ENCODE data around the gene MDM1. TPM values are rescaled to one million over a fixed set of nuclear protein-coding genes. Genes with fewer than 3 reads are reported as not detected.
A peak's percentile ranks its signal among the peaks of the same experiment; 100 is the strongest.

Gene MDM1
- total and polyA plus RNA-seq, 2 of the 13 experiments (the other 11 are each of a cell fraction or from before 2014, with no cell fraction given), result 4.6 to 15.2 TPM

DNA sequence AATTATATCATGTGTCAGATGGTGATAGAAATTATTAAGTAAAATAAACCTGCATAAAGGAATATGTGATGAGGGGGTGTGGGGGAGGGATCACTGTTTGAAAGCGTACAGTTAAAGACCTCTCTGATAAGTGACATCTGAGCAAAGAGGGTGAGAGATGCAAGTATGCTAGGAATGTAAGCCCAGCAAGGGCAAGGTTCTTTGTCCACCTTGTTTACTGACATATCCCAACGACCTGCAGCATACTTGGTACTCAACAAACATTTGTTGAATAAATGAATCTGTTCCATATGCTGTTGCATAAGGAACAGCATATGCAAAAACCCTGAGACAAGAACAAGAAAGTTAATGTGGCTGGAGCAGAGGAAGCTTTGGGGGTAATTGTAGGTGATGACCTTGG, 12.0 kb upstream of the MDM1 start (continued):
- TF ChIP-seq ZNF335 (CRISPR knock-in tag; IDR thresholded peaks at IDR 0.05) (no peak), ZNF772 (CRISPR knock-in tag; IDR thresholded peaks at IDR 0.05) (no peak), REL (CRISPR knock-in tag; conservative IDR thresholded peaks at IDR 0.05) (no peak), POLR2AphosphoS2 (IDR thresholded peaks at IDR 0.05; ENCODE audit: low read depth, low read length) (no peak), AHR (CRISPR knock-in tag; IDR thresholded peaks at IDR 0.05) (no peak), MTA3 (CRISPR knock-in tag; IDR thresholded peaks at IDR 0.05) (no peak), TBX2 (CRISPR knock-in tag; IDR thresholded peaks at IDR 0.05; ENCODE audit: borderline replicate concordance) (0 out of 2 replicates have a peak, but pooled peaks have one; percentile 33), SOX5 (CRISPR knock-in tag; IDR thresholded peaks at IDR 0.05; ENCODE audit: borderline replicate concordance) (peak; percentile 88), CHCHD3 (CRISPR knock-in tag; IDR thresholded peaks at IDR 0.05) (no peak), MED13 (CRISPR knock-in tag; IDR thresholded peaks at IDR 0.05) (no peak), HNRNPK (IDR thresholded peaks at IDR 0.05; ENCODE audit: low read depth, low read length, poor library complexity, severe bottlenecking) (no peak), SALL2 (CRISPR knock-in tag; IDR thresholded peaks at IDR 0.05) (no peak), FOXJ3 (CRISPR knock-in tag; IDR thresholded peaks at IDR 0.05; ENCODE audit: borderline replicate concordance) (peak; percentile 77; the same call in 1 of the 2 replicates), SRY (CRISPR knock-in tag; IDR thresholded peaks at IDR 0.05) (no peak), GATAD2A (CRISPR knock-in tag; IDR thresholded peaks at IDR 0.05) (peak; percentile 73), EP300 (IDR thresholded peaks at IDR 0.05; ENCODE audit: low read depth in 2 of 2, low read length in 2 of 2) (peak in 1 of 2 experiments; percentile 69; a peak in 2 of 4 replicates), EP300 (CRISPR knock-in tag; IDR thresholded peaks at IDR 0.05; ENCODE audit: borderline replicate concordance) (peak; percentile 40; the same call in 1 of the 2 replicates), ZKSCAN8 (CRISPR knock-in tag; IDR thresholded peaks at IDR 0.05; ENCODE audit: borderline replicate concordance) (peak; percentile 22; the same call in 1 of the 2 replicates), ZNF792 (CRISPR knock-in tag; IDR thresholded peaks at IDR 0.05) (0 out of 2 replicates have a peak, but pooled peaks have one; percentile 40), TAF15 (IDR thresholded peaks at IDR 0.05; ENCODE audit: low read depth, low read length, poor library complexity, severe bottlenecking) (no peak), ZBTB1 (CRISPR knock-in tag; IDR thresholded peaks at IDR 0.05; ENCODE audit: borderline replicate concordance) (no peak), ZNF768 (CRISPR knock-in tag; IDR thresholded peaks at IDR 0.05) (no peak), ZNF180 (CRISPR knock-in tag; IDR thresholded peaks at IDR 0.05; ENCODE audit: borderline replicate concordance, low read depth) (no peak)
- TF ChIP-seq, protein P1, sequence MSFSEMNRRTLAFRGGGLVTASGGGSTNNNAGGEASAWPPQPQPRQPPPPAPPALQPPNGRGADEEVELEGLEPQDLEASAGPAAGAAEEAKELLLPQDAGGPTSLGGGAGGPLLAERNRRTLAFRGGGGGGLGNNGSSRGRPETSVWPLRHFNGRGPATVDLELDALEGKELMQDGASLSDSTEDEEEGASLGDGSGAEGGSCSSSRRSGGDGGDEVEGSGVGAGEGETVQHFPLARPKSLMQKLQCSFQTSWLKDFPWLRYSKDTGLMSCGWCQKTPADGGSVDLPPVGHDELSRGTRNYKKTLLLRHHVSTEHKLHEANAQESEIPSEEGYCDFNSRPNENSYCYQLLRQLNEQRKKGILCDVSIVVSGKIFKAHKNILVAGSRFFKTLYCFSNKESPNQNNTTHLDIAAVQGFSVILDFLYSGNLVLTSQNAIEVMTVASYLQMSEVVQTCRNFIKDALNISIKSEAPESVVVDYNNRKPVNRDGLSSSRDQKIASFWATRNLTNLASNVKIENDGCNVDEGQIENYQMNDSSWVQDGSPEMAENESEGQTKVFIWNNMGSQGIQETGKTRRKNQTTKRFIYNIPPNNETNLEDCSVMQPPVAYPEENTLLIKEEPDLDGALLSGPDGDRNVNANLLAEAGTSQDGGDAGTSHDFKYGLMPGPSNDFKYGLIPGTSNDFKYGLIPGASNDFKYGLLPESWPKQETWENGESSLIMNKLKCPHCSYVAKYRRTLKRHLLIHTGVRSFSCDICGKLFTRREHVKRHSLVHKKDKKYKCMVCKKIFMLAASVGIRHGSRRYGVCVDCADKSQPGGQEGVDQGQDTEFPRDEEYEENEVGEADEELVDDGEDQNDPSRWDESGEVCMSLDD (CRISPR knock-in tag; IDR thresholded peaks at IDR 0.05; ENCODE audit: borderline replicate concordance), result no peak
- TF ChIP-seq, protein P2, sequence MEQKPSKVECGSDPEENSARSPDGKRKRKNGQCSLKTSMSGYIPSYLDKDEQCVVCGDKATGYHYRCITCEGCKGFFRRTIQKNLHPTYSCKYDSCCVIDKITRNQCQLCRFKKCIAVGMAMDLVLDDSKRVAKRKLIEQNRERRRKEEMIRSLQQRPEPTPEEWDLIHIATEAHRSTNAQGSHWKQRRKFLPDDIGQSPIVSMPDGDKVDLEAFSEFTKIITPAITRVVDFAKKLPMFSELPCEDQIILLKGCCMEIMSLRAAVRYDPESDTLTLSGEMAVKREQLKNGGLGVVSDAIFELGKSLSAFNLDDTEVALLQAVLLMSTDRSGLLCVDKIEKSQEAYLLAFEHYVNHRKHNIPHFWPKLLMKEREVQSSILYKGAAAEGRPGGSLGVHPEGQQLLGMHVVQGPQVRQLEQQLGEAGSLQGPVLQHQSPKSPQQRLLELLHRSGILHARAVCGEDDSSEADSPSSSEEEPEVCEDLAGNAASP (CRISPR knock-in tag; IDR thresholded peaks at IDR 0.05; ENCODE audit: borderline replicate concordance), result peak; percentile 33; the same call in 1 of the 2 replicates
- TF ChIP-seq, protein P3, sequence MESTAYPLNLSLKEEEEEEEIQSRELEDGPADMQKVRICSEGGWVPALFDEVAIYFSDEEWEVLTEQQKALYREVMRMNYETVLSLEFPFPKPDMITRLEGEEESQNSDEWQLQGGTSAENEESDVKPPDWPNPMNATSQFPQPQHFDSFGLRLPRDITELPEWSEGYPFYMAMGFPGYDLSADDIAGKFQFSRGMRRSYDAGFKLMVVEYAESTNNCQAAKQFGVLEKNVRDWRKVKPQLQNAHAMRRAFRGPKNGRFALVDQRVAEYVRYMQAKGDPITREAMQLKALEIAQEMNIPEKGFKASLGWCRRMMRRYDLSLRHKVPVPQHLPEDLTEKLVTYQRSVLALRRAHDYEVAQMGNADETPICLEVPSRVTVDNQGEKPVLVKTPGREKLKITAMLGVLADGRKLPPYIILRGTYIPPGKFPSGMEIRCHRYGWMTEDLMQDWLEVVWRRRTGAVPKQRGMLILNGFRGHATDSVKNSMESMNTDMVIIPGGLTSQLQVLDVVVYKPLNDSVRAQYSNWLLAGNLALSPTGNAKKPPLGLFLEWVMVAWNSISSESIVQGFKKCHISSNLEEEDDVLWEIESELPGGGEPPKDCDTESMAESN (CRISPR knock-in tag; conservative IDR thresholded peaks at IDR 0.05), result no peak
- TF ChIP-seq, protein P4, sequence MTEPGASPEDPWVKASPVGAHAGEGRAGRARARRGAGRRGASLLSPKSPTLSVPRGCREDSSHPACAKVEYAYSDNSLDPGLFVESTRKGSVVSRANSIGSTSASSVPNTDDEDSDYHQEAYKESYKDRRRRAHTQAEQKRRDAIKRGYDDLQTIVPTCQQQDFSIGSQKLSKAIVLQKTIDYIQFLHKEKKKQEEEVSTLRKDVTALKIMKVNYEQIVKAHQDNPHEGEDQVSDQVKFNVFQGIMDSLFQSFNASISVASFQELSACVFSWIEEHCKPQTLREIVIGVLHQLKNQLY (CRISPR knock-in tag; IDR thresholded peaks at IDR 0.05), result peak; percentile 39; the same call in 1 of the 2 replicates
